GM21447 (cell line): ENCODE results near the gene MYOM3.
"Not testable (repeated sequence)": the region's sequence is repeated elsewhere in the genome, so short reads cannot be mapped to it uniquely, and the experiment has no call there.

ENCODE experiments used
- ATAC-seq: cut with Tn5 transposase; IDR thresholded peaks from one replicate; pipeline ENCODE4 v1.9.1; 2021; ENCODE audit not compliant: unreplicated experiment

MYOM3 gene

DNA sequence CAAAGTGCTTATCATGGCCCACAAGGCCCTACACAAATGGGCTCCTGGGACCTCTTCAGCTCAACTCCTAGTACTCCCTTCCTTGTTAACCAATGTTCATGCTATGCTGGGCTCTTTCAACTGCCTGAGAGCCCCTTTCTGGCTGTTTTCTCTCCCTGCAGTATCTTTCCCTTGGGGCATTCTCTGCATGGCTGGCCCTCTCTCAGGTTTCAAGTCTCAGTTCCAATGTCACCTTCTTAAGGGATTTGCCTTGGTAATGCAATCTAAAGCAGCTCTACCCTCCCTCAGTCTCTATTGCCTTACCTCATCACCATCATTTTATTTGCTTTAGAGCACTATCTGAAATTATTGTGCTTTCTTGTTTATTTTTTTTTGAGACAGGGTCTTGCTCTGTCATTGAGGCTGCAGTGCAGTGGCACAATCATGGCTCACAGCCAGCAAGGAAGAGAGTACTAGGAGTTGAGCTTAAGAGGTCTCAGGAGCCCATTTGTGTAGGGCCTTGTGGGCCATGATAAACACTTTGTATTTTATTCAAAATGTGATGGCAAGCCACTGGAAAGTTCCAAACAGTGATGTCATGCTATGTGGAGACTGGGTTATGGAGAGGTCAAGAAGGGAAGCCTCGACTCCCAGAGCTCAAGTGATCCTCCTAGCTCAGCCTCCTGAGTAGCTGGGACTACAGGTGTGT lies 68.4 kb downstream of the MYOM3 start:
- ATAC-seq: no peak

DNA sequence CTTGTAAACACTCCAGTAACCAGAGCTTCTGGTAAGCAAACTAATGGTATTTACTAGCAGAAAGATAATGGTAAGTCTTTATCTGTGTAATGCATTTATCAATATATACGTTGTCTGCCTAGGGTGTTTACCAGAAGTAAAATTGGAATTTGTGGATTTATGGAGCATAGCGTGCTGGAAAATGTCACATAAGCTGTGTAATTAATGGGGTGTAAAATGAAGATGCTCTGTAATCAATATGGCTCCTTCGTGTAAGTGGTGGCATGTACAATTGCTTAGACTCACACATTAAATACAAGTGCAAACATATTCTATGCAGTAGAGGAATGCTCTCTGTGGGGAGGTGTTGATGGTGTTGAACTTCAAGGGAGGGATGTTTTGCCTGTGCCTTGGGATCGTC lies 69.6 kb downstream of the MYOM3 start:
- ATAC-seq: no peak

GRCh38 chr1:24036088-24036487 lies 75.8 kb downstream of the MYOM3 start:
- no peak for ATAC-seq

GRCh38 chr1:24032981-24033380 lies 79.0 kb downstream of the MYOM3 start:
- ATAC-seq: no peak

GRCh38 chr1:24030976-24031516 lies 80.9 kb downstream of the MYOM3 start:
- ATAC-seq: not testable (repeated sequence)

DNA sequence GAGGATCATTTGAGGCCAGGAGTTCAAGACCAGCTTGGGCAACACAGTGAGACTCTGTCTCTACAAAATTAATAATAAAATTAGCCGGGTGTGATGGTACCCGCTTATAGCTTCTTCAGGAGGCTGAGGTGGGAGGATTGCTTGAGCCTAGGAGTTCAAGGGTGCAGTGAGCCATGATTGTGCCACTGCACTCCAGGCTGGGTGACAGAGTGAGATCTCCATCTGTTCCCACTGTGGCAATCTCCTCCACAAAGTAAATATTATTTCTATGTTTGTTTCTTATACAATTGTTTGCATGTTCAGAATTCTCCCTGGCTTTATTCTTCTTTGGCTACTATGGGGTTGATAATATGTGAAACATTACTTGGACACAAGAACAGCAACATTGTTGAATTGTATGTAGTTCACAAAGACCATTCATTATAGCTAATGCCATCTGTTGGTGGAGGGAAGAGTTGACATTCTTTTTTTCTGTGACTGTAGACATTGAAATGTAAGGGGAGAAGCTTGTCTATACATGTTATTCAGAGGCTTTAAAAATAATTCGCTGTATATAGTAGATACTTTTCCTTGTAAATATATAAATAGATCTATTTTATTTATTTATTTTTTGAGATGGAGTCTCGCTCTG lies 84.0 kb downstream of the MYOM3 start:
- no peak for ATAC-seq

GRCh38 chr1:24022581-24023361 lies 89.2 kb downstream of the MYOM3 start:
- ATAC-seq: no peak

DNA sequence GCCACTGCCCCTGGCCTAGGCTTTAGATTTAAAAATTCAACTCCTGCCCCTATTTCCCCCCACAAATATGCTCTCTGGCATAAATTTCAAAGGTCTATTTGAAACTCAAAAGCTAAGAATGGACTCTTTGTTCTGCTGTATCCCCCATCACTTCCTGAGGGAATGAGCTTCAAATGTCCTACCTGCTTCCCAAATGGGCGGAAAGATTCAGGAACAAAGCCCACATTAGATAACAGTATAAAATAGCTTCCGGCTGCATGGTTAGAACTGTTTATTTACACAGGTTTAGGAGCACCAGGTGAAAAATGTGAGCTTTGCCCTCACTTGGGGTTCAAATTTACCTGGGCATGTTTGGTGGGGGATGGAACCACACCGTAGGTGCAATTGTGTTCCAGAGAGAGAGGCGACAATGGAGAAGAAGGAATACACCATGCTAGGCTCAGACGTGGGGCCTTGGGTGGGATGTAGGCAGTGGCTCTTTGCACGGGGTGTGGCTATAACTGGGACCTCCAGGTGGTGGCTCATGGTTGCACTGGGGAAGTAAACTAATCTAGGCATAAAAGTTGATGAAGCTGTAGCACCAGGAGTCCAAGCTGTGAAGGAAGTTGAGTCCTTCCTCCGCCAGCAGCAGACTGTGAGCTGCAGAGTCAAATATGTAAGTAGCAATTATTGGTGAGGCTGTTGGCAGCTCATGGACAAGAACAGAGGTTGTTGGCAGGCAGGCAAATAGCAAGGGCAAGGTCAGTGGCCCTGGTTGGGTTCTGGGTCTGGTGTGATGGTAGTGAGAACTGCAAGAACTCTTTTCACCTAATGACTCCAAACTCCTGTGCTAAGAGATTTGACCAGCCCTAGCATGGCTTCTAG lies 90.3 kb downstream of the MYOM3 start:
- ATAC-seq: no peak

DNA sequence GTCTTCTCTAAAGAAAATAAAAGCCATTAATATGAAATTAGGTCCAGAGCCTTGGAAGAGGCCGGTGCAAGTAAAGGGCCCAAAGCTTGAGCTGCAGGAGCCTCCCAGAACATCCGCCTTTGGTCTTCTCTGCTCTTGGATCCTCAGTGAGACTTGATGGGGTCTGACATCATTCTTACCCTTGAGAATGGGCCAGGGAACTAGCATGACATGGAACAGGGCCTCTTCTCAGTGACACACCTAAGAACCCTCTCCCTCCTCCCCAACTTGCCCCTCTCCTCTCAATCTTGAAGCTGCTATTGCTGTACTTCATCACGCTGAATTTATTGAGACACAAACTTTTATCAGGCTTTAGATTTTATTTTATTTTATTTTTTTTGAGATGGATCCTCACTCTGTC lies 91.5 kb downstream of the MYOM3 start:
- no peak for ATAC-seq

DNA sequence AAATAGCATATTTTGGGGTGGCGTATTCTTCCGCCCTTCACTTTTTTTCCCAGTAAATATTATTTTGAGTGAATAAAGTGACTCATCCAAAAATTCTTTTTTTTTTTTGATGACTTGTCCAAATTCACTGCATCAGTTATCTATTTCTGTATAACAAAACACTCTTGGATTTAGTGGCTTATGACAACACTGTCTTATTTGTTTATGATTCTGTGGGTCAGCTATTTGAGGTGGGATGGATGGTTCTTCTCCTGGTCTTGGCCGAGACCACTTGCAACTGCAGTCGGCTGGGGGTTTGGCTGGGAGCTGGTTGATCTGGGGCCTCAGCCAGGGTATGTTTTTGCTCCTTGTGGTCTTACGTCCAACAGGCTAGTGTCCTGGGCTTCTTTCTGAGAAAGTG lies 91.9 kb downstream of the MYOM3 start:
- ATAC-seq: no peak

GRCh38 chr1:24018611-24019580 lies 93.0 kb downstream of the MYOM3 start:
- no peak for ATAC-seq

GRCh38 chr1:24015221-24016210 lies 96.4 kb downstream of the MYOM3 start:
- ATAC-seq: no peak

DNA sequence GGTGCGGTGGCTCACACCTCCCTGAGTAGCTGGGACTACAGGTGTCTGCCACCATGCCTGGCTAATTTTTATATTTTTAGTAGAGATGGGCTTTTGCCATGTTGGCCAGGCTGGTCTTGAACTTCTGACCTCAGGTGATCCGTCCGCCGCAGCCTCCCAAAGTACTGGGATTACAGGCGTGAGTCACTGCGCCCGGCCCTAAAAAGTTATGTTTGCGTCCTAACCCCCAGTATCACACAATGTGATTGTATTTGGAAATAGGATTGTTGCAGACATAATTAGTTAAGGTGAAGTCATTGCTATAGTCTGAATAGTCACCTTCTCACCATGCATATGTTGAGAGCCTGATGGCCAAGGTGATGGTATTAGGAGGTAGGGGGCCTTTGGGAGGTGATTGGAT lies 99.1 kb downstream of the MYOM3 start:
- not testable (repeated sequence) for ATAC-seq

- ATAC-seq: no peak
Measured at GRCh38 chr1:24010650-24011049, 101.3 kb downstream of the MYOM3 start.

DNA sequence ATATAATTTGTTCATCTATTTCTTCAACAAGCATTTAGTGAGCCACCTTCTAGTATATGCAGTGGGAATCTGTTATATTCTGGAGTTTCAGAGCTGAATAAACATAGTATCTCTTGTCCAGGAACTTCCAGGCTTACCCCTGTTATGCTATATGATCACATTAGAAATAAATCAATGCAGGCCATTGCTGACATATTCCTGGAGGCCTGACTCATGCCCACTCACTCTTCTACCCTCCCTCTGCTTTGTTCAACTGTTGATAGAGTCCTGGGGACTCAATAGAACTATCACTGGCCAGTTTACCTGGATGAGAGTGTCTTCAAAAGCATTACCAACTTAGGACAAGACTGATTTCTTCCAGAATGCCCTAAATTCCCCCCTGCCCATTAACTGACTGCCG lies 102.5 kb downstream of the MYOM3 start:
- ATAC-seq: no peak

DNA sequence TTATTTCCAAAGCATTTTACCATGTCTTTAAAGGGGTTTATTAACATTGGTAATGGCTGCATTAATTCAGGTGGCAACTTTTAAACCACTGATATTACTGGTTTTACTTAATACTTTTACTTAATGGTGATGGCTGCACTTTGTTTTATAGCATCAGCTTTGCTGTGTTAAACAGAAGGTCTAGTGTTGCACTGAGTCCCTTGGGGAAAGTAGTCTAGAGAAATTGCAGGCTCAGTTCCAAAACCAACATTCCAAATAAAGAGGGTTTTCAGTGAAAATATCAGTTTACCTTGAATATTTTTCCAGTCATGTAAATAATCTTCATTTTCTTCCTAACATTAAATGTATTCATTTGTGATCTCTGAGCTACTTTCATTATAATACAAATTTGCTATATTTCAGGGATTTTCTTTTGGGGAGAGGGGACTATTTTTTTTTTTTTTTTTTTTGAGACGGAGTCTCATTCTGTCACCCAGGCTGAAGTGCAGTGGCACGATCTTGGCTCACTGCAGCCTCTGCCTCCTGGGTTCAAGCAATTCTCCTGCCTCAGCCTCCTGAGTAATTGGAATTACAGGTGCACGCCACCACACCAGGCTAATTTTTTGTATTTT lies 103.3 kb downstream of the MYOM3 start:
- ATAC-seq: not testable (repeated sequence)

DNA sequence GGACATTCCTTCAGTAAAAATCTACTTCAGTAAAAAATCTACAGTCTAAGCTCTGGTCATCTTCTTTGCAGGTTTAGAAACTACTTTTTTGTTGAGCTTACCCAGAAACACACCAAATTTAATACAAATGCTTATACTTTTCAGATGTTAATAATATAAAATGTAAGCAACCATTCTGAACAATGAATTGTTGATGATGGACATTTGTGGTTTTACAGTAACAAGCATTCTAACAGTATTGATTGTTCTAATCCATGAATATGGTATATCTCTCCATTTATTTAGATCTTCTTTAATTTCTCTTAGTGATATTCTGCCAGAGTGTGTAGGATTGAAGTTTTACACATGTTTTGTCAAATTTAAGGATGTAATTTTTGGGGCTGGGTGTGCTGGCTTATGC lies 104.9 kb downstream of the MYOM3 start:
- ATAC-seq: no peak
